Fibroblast of peridontal ligament (primary cell): ENCODE results near the gene ACR.

ENCODE experiments used
- DNase-seq: peaks from one replicate; pipeline ENCODE4 v3.0.0-alpha.2; 2010; ENCODE audit errors: extremely low read depth

Gene ACR

GRCh38 chr22:50717709-50718351 lies 20.2 kb upstream of the ACR start:
- no peak for DNase-seq

GRCh38 chr22:50718352-50718709 lies 19.7 kb upstream of the ACR start:
- no peak for DNase-seq

GRCh38 chr22:50719814-50720300 lies 18.1 kb upstream of the ACR start:
- no peak for DNase-seq

DNA sequence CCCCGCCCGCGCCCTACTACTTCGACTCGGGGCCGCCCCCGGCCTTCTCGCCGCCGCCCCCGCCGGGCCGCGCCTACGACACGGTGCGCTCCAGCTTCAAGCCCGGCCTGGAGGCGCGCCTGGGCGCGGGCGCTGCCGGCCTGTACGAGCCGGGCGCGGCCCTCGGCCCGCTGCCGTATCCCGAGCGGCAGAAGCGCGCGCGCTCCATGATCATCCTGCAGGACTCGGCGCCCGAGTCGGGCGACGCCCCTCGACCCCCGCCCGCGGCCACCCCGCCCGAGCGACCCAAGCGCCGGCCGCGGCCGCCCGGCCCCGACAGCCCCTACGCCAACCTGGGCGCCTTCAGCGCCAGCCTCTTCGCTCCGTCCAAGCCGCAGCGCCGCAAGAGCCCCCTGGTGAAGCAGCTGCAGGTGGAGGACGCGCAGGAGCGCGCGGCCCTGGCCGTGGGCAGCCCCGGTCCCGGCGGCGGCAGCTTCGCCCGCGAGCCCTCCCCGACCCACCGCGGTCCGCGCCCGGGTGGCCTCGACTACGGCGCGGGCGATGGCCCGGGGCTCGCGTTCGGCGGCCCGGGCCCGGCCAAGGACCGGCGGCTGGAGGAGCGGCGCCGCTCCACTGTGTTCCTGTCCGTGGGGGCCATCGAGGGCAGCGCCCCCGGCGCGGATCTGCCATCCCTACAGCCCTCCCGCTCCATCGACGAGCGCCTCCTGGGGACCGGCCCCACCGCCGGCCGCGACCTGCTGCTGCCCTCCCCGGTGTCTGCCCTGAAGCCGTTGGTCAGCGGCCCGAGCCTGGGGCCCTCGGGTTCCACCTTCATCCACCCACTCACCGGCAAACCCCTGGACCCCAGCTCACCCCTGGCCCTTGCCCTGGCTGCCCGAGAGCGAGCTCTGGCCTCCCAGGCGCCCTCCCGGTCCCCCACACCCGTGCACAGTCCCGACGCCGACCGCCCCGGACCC lies 17.4 kb upstream of the ACR start:
- DNase-seq, result no peak

GRCh38 chr22:50721257-50721844 lies 16.7 kb upstream of the ACR start:
- no peak for DNase-seq

DNA sequence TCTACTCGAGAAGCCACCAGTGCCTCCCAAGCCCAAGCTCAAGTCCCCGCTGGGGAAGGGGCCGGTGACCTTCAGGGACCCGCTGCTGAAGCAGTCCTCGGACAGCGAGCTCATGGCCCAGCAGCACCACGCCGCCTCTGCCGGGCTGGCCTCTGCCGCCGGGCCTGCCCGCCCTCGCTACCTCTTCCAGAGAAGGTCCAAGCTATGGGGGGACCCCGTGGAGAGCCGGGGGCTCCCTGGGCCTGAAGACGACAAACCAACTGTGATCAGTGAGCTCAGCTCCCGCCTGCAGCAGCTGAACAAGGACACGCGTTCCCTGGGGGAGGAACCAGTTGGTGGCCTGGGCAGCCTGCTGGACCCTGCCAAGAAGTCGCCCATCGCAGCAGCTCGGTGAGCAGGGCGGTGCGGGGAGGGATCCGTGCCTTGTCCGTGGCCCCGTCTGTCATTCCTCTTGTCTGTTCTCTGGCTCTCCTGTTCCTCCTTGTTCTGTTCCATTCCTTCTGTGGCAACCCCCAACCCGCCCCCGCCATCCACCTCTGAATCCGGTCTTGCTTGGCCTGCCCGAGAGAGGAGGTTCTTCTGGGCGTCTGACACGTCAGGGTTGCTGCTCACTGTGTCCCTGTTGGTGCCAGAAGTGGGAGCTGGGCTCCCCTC lies 15.8 kb upstream of the ACR start:
- no peak for DNase-seq

DNA sequence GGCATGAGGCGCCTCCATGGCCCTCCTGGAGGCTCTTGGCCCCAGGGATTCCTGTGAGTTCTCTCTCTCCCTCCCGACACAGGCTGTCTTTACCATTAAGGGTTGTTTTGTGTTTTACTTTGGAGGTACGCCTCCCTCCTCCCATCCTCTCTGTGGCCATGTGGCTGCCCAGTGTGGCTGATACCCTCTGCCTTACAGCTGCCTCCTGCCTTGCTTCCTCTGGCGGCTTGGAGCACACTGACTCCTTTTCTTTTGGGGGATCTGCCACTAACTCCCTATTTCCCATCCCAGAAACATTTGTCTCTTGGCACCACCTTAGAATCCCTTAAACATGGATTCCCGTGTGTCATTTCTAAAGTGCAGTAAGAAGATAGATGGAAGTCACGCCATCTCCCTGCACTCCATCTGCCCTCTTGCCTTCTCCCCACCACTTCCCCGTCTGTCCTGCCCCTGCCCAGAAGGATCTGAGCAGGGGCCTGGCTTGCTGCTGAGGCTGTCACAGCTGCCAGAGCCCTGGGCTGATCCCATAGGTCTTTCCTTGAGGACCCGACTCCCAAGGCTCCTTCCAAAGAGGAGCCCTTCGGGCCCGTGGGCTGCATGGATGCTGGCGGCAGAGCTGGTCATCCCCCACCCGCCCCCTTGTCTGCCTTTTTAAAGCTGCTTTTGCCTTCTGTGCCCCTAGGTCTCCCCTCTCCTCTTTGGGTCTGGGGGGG lies 15.1 kb upstream of the ACR start:
- DNase-seq, result no peak

DNA sequence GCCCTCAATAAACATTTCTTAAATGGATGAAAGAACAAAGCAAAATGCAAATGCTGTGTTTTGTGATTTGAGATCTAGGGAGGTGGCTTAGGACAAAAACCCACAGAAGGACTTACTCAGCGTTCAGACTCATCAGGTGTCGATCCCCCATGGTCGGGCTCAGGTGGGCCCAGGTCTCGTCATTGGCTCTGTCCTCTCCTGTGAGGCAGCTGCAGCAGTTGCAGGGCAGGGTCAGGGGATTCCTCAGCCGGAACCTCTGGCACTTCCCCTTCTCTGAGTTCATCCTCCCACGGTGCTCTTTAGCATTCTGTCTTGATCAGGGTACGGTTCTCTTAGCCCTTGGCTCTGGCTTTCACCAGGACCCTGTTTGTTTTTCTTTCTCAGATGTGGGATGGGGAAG lies 14.0 kb upstream of the ACR start:
- no peak for DNase-seq

- DNase-seq, result no peak
These were observed 13.4 kb upstream of the ACR start for GRCh38 chr22:50724616-50725015.

GRCh38 chr22:50725597-50725996 lies 12.4 kb upstream of the ACR start:
- DNase-seq, result no peak

GRCh38 chr22:50726643-50727340 lies 11.2 kb upstream of the ACR start:
- no peak for DNase-seq

DNA sequence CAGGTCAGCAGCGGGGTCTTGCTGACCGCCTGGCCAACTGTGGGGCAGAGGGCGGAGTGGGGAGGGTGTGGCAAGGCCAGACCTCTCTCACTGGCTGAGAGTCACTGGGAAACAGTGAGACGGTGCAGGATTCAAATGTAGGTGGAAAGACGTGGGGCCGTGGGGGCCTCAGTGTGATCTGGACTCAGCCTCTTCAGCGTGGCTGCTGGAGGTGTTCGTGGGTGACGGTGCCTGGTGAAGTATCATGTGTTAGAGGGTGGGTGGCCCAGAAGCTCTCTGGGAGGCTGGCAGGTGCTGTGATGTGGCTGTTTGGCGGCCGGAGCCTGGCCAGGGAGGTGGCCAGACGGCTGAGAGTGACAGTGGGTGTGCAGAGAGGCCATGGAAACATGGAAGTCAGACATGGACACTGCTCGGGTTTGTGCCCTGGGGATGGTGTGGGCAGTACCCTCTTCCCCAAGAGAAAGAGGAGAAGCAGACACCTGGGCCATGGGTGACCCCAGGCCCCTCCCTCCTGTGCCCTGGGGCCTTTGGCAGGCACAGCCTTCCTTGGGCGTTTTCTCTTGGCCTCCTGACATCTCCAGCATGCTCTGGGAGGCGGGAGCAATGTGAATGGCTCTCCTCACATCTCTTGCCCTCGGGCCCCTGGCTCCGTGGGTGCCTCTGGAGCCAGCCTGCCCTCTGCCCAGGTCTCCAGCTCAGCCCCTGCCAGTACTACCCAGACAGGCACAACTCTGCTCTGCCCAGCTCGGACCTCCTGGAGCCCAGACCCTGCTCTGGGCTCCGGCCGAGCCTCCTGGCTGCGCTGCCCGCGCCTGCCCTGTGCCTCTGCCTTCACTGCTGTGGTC lies 10.1 kb upstream of the ACR start:
- DNase-seq, result no peak

DNA sequence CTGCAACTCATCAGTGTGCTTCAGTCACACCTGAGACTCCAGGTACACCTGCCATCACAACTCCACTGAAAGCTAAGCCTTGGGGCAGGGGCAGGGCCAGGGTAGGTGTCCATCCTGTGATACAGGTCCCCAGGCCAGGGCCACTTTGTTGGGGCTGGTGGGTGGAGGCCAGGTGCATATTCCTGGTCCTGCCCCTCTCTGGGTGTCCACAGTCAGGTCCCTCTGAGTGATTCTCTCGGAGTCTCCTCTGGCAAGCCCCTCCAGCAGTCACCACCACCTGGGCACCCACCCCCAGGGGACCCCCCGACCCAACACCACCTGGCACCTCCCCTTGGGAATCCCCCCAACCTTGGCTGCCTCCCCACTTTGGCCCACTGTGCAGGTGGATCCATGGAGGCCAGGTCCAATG lies 9.5 kb upstream of the ACR start:
- DNase-seq, result no peak

GRCh38 chr22:50729391-50730012 lies 8.5 kb upstream of the ACR start:
- DNase-seq, result no peak

- no peak for DNase-seq
These were observed 7.8 kb upstream of the ACR start for GRCh38 chr22:50730013-50730891.

DNA sequence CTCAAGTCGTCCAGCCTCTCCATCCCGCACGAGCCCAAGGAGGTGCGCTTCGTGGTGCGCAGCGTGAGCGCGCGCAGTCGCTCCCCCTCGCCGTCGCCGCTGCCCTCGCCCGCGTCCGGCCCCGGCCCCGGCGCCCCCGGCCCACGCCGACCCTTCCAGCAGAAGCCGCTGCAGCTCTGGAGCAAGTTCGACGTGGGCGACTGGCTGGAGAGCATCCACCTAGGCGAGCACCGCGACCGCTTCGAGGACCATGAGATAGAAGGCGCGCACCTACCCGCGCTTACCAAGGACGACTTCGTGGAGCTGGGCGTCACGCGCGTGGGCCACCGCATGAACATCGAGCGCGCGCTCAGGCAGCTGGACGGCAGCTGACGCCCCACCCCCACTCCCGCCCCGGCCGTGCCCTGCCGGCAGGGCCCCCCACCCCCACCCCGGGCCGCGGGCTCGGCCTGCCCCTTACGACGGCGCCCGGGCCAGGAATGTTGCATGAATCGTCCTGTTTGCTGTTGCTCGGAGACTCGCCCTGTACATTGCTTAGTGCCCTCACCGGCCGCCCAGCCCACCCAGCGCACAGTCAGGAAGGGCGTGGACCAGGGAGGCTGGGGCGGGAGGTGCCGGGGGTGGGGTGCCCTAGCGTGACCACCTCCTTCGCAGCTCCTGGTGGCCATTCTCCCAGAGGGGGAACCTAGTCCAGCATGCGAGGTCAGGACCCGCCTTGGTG lies 6.9 kb upstream of the ACR start:
- DNase-seq, result no peak

GRCh38 chr22:50731811-50732624 lies 6.0 kb upstream of the ACR start:
- DNase-seq, result peak; percentile 25
